Measurements from ENCODE around the gene CALML4.

- TF ChIP-seq, protein P1, sequence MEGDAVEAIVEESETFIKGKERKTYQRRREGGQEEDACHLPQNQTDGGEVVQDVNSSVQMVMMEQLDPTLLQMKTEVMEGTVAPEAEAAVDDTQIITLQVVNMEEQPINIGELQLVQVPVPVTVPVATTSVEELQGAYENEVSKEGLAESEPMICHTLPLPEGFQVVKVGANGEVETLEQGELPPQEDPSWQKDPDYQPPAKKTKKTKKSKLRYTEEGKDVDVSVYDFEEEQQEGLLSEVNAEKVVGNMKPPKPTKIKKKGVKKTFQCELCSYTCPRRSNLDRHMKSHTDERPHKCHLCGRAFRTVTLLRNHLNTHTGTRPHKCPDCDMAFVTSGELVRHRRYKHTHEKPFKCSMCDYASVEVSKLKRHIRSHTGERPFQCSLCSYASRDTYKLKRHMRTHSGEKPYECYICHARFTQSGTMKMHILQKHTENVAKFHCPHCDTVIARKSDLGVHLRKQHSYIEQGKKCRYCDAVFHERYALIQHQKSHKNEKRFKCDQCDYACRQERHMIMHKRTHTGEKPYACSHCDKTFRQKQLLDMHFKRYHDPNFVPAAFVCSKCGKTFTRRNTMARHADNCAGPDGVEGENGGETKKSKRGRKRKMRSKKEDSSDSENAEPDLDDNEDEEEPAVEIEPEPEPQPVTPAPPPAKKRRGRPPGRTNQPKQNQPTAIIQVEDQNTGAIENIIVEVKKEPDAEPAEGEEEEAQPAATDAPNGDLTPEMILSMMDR (IDR thresholded peaks at IDR 0.05): no peak
- TF ChIP-seq POLR2A (IDR thresholded peaks at IDR 0.05): no peak
- no peak for TF ChIP-seq POLR2AphosphoS5 (IDR thresholded peaks at IDR 0.05)
Observed at GRCh38 chr15:68210409-68210756, 5.3 kb upstream of the CALML4 start.
